ENCODE results near the gene ITIH4. TPM values are rescaled to one million over a fixed set of nuclear protein-coding genes. Genes with fewer than 3 reads are reported as not detected.

Gene ITIH4
- total RNA-seq, 1 donor from 2014 or later = 2.8 TPM

DNA sequence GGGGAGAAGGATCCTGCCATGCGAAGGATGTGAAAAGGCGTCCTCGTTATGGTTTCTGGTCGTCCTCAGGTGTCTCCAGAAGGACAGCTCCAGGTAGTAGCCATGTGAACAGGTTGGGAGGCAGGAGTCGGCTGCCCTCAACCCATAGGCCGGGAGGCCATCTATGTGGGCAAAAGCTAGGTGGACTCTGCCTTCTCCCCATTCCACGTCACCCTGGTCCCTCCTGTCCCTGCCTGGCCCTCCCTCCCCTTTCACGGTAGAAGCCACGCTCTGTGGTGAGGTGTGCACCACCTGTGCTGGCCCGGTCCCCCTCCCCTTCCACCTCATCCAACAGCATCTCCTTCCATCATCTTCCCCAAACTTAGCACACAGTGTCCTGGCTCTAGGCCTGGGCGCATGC lies 19.5 kb downstream of the ITIH4 start:
- no peaks in the 10 kb centered on the region for H3K36me3 Mint-ChIP-seq (ENCODE audit: low read depth, unreplicated experiment)

DNA sequence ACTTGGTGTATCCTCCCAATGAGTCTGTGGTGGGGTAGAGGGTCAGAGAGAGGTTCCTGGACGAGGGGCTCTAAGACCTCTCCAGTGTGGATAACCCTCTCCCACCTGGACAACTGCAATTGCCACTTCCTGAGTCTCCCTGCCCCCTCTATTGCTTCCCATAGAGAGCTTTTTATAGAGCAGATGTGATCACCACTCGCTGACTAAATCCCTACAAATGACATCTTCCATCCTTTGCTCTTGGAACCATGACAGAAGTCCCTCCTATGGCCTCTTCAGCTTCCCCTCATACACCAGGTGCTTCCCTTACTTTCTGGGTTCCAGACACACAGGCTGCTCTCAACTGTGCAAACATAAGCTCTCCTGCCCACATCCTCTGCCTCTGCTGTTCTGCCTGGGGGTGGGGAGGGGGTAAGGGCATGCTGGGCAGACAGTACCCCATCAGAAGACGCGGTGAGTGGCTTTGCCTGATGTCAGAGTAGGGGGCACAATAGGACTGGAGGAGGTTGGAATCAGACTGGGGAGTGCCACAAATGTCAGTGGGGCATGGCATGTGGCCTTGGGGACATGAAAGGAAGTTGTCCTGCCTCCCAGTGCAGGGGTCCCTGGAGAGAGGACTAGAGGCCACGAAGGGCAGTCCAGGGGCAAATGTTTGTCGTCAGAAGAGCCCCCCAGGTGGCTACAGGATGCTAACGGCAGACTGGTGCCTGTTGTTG lies 20.7 kb downstream of the ITIH4 start:
- H2AFZ ChIP-seq (ENCODE audit: low read depth, low read length) = no peak overlapping the region
- H3K36me3 ChIP-seq (ENCODE audit: insufficient read depth, low read length) = no peaks in the 10 kb centered on the region
- H3K9me3 Mint-ChIP-seq (ENCODE audit: unreplicated experiment) = peaks cover 4% of the 10 kb centered on the region
- H3K9me3 ChIP-seq (ENCODE audit: insufficient read depth, low read depth, low read length) = no peaks in the 10 kb centered on the region
- H3K9ac ChIP-seq (ENCODE audit: low read length) = no peak overlapping the region
- H3K4me2 ChIP-seq (ENCODE audit: low read length) = no peak overlapping the region
- no peak overlapping the region for H3K27ac Mint-ChIP-seq (ENCODE audit: unreplicated experiment)
- no peak overlapping the region for H3K4me3 ChIP-seq (ENCODE audit: insufficient read depth, low read depth, low read length)
- no peaks in the 10 kb centered on the region for H3K79me2 ChIP-seq (ENCODE audit: insufficient read depth, low read length)
- TF ChIP-seq CTCF (IDR thresholded peaks at IDR 0.05; ENCODE audit: insufficient read depth, low read depth, low read length) (no peak), EZH2 (IDR thresholded peaks at IDR 0.05; ENCODE audit: insufficient read depth, low read length) (no peak)
- no peaks in the 10 kb centered on the region for H4K20me1 ChIP-seq (ENCODE audit: insufficient read depth, low read length)
- H3K4me1 Mint-ChIP-seq (ENCODE audit: low read depth, unreplicated experiment) = no peaks in the 10 kb centered on the region
- H3K27me3 ChIP-seq (ENCODE audit: insufficient read depth, low read length) = no peaks in the 10 kb centered on the region
- DNase-seq (ENCODE audit: low read depth) (no peak), FAIRE-seq (no peak)
- H3K4me3 Mint-ChIP-seq (ENCODE audit: unreplicated experiment) = no peak overlapping the region
- no peaks in the 10 kb centered on the region for H3K4me1 ChIP-seq (ENCODE audit: insufficient read depth, low read length)
- H3K27me3 Mint-ChIP-seq (ENCODE audit: low read depth, unreplicated experiment) = peaks cover 36% of the 10 kb centered on the region
- H3K27ac ChIP-seq (ENCODE audit: low read depth, low read length) = no peak overlapping the region
- no peaks in the 10 kb centered on the region for H3K36me3 Mint-ChIP-seq (ENCODE audit: low read depth, unreplicated experiment)

More for the DNA sequence above, 19.5 kb downstream of the ITIH4 start:
- H3K9me3 Mint-ChIP-seq (ENCODE audit: unreplicated experiment) = peaks cover 4% of the 10 kb centered on the region
- TF ChIP-seq EZH2 (IDR thresholded peaks at IDR 0.05; ENCODE audit: insufficient read depth, low read length) (no peak), CTCF (IDR thresholded peaks at IDR 0.05; ENCODE audit: insufficient read depth, low read depth, low read length) (no peak)
- Histone ChIP-seq H3K9ac (ENCODE audit: low read length) (no peak overlapping the region), H4K20me1 (ENCODE audit: insufficient read depth, low read length) (no peaks in the 10 kb centered on the region), H3K36me3 (ENCODE audit: insufficient read depth, low read length) (no peaks in the 10 kb centered on the region), H3K4me1 (ENCODE audit: insufficient read depth, low read length) (no peaks in the 10 kb centered on the region), H3K79me2 (ENCODE audit: insufficient read depth, low read length) (no peaks in the 10 kb centered on the region), H2AFZ (ENCODE audit: low read depth, low read length) (no peak overlapping the region), H3K9me3 (ENCODE audit: insufficient read depth, low read depth, low read length) (no peaks in the 10 kb centered on the region), H3K4me2 (ENCODE audit: low read length) (no peak overlapping the region), H3K4me3 (ENCODE audit: insufficient read depth, low read depth, low read length) (no peak overlapping the region), H3K27ac (ENCODE audit: low read depth, low read length) (no peak overlapping the region), H3K27me3 (ENCODE audit: insufficient read depth, low read length) (no peaks in the 10 kb centered on the region)
- FAIRE-seq = no peak
- H3K27ac Mint-ChIP-seq (ENCODE audit: unreplicated experiment) = no peak overlapping the region
- H3K4me3 Mint-ChIP-seq (ENCODE audit: unreplicated experiment) = no peak overlapping the region
- H3K4me1 Mint-ChIP-seq (ENCODE audit: low read depth, unreplicated experiment) = no peaks in the 10 kb centered on the region
- peaks cover 32% of the 10 kb centered on the region for H3K27me3 Mint-ChIP-seq (ENCODE audit: low read depth, unreplicated experiment)
- no peak for DNase-seq (ENCODE audit: low read depth)

DNA sequence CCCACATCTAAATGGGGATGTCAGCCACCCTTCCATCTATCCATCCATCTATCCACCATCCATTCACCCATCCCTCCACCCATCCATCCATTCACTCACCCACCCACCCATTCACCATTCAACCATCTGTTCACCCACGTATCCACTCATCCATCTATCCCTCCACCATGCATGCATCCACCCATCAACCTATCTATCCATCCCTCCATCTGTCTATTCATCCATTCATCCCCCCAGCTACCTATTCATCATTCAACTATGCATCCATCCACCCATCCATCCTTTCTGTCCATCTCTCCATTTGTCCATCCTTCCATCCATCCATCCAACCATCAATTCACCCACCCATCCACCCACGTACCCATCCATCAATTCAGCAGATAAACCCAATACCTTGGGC lies 21.3 kb downstream of the ITIH4 start:
- Mint-ChIP-seq H3K4me3 (ENCODE audit: unreplicated experiment) (no peak overlapping the region), H3K27me3 (ENCODE audit: low read depth, unreplicated experiment) (peaks cover 35% of the 10 kb centered on the region), H3K9me3 (ENCODE audit: unreplicated experiment) (peaks cover 4% of the 10 kb centered on the region), H3K36me3 (ENCODE audit: low read depth, unreplicated experiment) (no peaks in the 10 kb centered on the region), H3K4me1 (ENCODE audit: low read depth, unreplicated experiment) (no peaks in the 10 kb centered on the region), H3K27ac (ENCODE audit: unreplicated experiment) (no peak overlapping the region)
- DNase-seq (ENCODE audit: low read depth) (no peak), FAIRE-seq (no peak)
- H3K9me3 ChIP-seq (ENCODE audit: insufficient read depth, low read depth, low read length) = no peaks in the 10 kb centered on the region
- H3K36me3 ChIP-seq (ENCODE audit: insufficient read depth, low read length) = no peaks in the 10 kb centered on the region
- no peak for TF ChIP-seq EZH2 (IDR thresholded peaks at IDR 0.05; ENCODE audit: insufficient read depth, low read length)
- no peak for TF ChIP-seq CTCF (IDR thresholded peaks at IDR 0.05; ENCODE audit: insufficient read depth, low read depth, low read length)
- no peaks in the 10 kb centered on the region for H4K20me1 ChIP-seq (ENCODE audit: insufficient read depth, low read length)
- H2AFZ ChIP-seq (ENCODE audit: low read depth, low read length) = no peak overlapping the region
- H3K4me1 ChIP-seq (ENCODE audit: insufficient read depth, low read length) = no peaks in the 10 kb centered on the region
- no peak overlapping the region for H3K9ac ChIP-seq (ENCODE audit: low read length)
- H3K4me2 ChIP-seq (ENCODE audit: low read length) = no peak overlapping the region
- no peaks in the 10 kb centered on the region for H3K27me3 ChIP-seq (ENCODE audit: insufficient read depth, low read length)
- no peak overlapping the region for H3K4me3 ChIP-seq (ENCODE audit: insufficient read depth, low read depth, low read length)
- H3K79me2 ChIP-seq (ENCODE audit: insufficient read depth, low read length) = no peaks in the 10 kb centered on the region
- H3K27ac ChIP-seq (ENCODE audit: low read depth, low read length) = no peak overlapping the region

All from astrocyte (in vitro differentiated cells and primary cell).